Measurements from ENCODE around the gene MYB.

GRCh38 chr6:135240711-135241110 lies 59.6 kb downstream of the MYB start:
- TF ChIP-seq CTCF (conservative IDR thresholded peaks at IDR 0.05) (no peak), ZFX (IDR thresholded peaks at IDR 0.05) (no peak)
